HG02970 (cell line): ENCODE measurements around the gene KLHL6.
"Not testable (repeated sequence)": the region's sequence is repeated elsewhere in the genome, so short reads cannot be mapped to it uniquely, and the experiment has no call there.

Experiments used
- ATAC-seq: cut with Tn5 transposase; IDR thresholded peaks from one replicate; pipeline ENCODE4 v1.9.1; 2021; ENCODE audit warnings: mild to moderate bottlenecking, moderate library complexity, moderate number of reproducible peaks; ENCODE audit not compliant: unreplicated experiment, low FRiP score

KLHL6 gene

DNA sequence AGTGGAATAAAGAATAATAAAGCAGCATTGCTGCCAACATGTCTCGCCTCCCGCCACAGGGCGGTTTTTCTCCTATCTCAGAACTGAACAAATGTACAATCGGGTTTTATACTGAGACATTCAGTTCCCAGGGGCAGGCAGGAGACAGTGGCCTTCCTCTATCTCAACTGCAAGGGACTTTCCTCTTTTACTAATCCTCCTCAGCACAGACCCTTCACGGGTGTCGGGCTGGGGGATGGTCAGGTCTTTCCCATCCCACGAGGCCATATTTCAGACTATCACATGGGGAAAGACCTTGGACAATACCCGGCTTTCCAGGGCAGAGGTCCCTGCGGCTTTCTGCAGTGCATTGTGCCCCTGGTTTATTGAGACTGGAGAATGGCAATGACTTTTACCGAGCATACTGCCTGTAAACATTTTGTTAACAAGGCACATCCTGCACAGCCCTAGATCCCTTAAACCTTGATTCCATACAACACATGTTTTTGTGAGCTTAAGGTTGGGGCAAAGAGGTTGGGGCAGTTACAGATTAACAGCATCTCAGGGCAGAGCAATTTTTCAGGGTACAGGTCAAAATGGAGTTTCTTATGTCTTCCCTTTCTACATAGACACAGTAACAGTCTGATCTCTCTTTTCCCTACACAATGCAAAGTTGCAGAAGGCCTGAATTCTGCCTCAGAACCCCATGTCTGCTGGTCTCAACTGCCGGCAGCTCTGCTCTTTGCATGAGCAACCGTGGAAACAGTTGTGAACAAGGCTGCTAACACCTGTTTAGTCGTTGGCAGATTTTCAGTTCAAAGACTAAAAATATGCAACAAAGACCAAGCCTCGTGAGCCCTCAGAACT is 44.0 kb downstream of the KLHL6 start:
- not testable (repeated sequence) for ATAC-seq

GRCh38 chr3:183508821-183509220 is 46.7 kb downstream of the KLHL6 start:
- ATAC-seq, result no peak

DNA sequence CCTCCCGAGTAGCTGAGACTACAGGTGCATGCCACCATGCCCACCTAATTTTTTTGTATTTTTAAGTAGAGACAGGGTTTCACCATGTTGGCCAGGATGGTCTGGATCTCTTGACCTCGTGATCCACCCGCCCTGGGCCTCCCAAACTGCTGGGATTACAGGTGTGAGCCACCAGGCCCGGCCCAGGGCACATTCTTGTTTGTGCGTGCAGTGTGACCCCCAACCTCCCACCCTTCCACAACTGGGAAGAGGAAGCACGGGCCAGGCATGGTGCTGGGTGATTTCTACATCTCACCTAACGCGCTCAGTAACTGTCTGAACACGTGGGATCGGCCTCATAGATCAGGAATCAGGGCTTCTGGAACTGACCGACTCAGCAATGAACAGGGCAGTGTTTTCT is 48.0 kb downstream of the KLHL6 start:
- no peak for ATAC-seq

DNA sequence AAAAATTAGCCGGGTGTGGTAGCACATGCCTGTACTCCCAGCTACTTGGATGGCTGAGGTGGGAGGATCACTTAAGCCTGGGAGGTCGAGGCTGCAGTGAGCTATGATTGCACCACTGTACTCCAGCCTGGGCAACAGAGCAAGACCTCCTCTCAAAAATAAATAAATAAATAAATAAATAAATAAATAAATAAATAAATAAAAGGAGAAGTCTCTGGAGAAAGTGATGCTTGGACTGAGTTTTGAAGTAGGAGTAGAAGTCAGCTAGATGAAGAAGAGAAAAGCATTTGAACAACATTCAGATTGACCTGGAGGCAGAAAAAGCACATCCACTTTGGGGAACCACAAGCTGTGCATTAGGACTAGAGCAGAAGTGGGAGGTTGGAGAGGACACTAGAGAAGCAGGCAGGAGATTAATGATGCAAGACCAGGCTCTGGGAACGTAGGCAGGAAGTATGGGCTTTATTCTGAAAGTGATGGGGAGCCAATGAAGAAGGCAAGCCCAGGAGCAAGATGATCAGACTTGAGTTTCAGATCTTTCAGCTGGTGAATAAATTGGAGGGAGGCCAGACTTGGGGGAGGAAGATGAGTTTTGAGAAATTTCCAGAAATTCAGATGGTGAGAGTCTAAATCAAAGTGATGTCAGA is 48.7 kb downstream of the KLHL6 start:
- ATAC-seq, result no peak

DNA sequence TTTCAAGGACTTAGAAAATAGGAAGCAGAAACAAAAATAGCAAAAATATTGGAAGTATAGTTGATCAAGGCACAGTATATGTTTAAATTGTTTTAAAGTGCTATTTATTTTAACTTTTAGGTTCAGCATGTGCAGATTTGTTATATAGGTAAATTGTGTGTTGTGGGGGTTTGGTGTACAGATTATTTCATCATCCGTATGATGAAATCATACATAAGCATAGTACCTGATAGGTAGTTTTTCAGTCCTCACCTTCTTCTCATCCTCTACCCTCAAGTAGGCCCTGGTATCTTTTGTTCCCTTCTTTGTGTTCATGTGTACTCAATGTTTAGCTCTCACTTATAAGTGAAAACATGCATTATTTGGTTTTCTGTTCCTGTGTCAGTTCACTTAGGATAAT is 50.9 kb downstream of the KLHL6 start:
- ATAC-seq, result no peak

- no peak for ATAC-seq
Measured at GRCh38 chr3:183503746-183504145, 51.8 kb downstream of the KLHL6 start.

- no peak for ATAC-seq
Measured at GRCh38 chr3:183502237-183503181, 53.0 kb downstream of the KLHL6 start.

GRCh38 chr3:183500981-183501704 is 54.4 kb downstream of the KLHL6 start:
- ATAC-seq, result no peak

DNA sequence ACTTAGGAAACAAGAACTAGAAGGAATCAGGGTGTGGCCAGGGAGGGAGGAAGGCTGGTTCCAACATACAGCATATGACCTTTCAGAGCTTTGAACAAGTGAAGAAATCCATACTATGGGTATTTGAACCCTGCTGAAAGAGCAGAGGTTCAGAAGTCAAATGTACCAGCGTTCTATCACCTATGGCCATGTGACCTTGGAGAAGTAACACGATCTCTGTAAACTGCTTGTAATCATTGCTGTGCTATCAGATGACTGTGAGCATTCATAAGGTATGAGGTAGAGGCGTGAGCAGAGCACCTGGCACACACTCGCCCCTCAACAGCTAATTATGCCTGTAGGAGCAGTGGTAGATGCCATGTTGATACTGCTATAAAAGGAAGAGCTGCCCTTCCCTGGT is 55.2 kb downstream of the KLHL6 start:
- no peak for ATAC-seq

DNA sequence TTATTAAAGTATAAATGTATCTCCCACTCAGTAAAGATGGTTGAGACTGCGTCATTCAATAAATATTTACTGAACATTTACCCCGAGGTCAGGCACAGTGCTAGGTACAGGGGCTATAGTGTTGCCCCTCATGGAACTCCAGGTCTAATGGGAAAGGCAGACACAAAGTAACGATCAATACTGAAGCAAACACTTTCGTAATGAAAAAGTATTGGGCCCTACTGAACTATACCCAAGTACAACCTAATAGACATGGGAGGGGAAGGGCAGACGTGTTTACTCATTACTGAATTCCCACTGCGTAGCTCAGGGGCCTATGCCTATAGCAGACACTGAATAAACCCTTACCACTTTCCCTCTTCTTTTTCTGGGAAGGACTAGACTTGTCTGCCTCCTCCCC is 56.9 kb downstream of the KLHL6 start:
- no peak for ATAC-seq

DNA sequence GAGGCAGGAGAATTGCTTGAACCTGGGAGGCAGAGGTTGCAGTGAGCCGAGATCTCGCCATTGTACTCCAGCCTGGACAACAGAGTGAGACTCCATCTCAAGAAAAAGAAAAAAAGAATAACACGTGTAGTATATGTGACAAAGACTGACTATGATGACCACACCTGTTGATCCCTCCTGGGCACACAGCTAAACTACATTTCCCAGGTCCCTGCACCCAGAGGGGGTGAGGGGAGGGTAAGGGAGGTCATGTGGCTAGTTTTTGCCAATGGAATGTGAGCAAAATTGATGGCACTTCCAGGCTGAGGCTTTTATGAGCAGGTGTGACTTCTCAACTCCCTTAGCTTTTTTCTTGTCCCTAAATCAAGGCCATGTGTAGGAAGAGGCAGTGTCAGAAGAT is 58.2 kb downstream of the KLHL6 start:
- ATAC-seq, result no peak

DNA sequence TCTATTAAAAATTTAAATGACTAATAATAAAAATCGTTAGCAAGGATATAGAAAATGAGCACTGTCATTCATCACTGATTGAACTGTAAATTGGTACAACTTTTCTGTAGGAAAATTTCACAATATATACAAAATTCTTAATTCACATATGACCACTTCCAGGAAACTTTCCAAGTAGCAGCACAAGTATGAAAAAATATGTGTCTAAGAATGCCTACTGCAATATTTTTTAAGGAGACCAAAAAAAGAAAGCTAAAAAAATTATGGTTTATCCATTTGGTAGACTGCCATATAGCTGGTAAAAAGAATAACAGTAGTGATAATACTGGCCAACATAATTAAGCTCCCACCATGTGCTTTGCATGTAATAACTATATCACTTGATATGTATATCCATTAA is 59.2 kb downstream of the KLHL6 start:
- ATAC-seq, result no peak

- no peak for ATAC-seq
Measured at GRCh38 chr3:183494341-183494740, 61.2 kb downstream of the KLHL6 start.

GRCh38 chr3:183493296-183494045 is 62.0 kb downstream of the KLHL6 start:
- no peak for ATAC-seq

GRCh38 chr3:183492849-183493179 is 62.7 kb downstream of the KLHL6 start:
- no peak for ATAC-seq

- ATAC-seq, result no peak
Measured at GRCh38 chr3:183491923-183492848, 63.3 kb downstream of the KLHL6 start.

- no peak for ATAC-seq
Measured at GRCh38 chr3:183491109-183491922, 64.2 kb downstream of the KLHL6 start.

DNA sequence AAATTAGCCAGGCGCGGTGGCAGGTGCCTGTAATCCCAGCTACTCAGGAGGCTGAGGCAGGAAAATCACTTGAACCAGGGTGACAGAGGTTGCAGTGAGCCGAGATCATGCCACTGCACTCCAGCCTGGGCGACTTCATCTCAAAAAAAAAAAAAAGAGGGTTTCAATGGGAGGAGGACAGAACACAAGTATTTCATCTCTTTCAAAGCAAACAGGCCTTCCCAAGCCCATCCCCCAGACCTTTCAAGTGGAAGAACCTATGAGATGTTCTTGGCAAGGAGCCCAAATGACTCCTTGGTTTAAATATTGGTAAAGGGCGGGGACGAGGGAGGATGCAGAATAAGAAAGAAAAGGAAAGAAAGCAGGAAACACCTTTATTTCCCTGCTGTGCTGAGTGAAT is 64.9 kb downstream of the KLHL6 start:
- no peak for ATAC-seq
